ENCODE data around the gene SEZ6L2.

DNA sequence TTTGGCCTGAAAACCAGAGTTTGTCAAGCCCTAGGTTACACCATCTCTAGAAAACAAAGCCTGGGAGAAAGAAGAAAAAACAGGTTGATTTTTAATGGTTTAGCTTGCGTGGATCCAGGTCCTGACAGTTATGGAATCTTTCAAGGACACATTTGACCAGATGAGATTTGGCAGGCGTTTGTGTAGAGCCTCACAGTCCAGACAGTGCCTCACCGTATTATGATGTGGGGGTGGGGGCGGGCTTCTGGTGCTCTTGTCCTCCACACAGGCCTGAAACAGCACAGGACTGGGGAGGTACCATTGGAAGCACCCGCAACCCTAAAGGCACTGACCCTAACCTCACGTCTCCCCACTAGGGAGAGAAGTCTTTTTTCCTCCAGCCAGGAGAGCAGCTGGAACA, 59.5 kb downstream of the SEZ6L2 start:
- TF ChIP-seq CTCF (conservative IDR thresholded peaks at IDR 0.05) (no peak), EZH2 (IDR thresholded peaks at IDR 0.05; ENCODE audit: low read depth) (no peak)

All from PC-9 (cell line).